Loucy (cell line): Measurements from ENCODE around the gene SEC31A.

ENCODE experiments used
- H2AFZ ChIP-seq: fragments of 200-600 bp; sonication (generic); 2 replicates; pipeline ENCODE4 v1.6.0; 2016; ENCODE audit warnings: antibody characterized with exemption, mild to moderate bottlenecking, low read length, moderate library complexity
- H3F3A ChIP-seq: fragments of 200-600 bp; 2 replicates; pipeline ENCODE4 v1.6.0; 2016; ENCODE audit warnings: antibody characterized with exemption, low read depth, mild to moderate bottlenecking
- H3K27me3 ChIP-seq: fragments of 200-600 bp; sonication (generic); 2 replicates; pipeline ENCODE4 v1.6.1; 2014; ENCODE audit warnings: low read length, mild to moderate bottlenecking; ENCODE audit not compliant: insufficient read depth, poor library complexity, severe bottlenecking
- H3K36me3 ChIP-seq: fragments of 200-600 bp; sonication (generic); 2 replicates; pipeline ENCODE4 v1.6.1; 2016; ENCODE audit warnings: low read length; ENCODE audit not compliant: insufficient read depth
- H3K4me1 ChIP-seq: fragments of 200-600 bp; sonication (generic); 2 replicates; pipeline ENCODE4 v1.5.1; 2014; ENCODE audit warnings: low read length, mild to moderate bottlenecking; ENCODE audit not compliant: insufficient read depth, poor library complexity, severe bottlenecking
- H3K4me2 ChIP-seq: fragments of 200-600 bp; sonication (generic); 2 replicates; pipeline ENCODE4 v1.6.0; 2014; ENCODE audit warnings: antibody characterized with exemption, low read length, low read depth, mild to moderate bottlenecking; ENCODE audit not compliant: poor library complexity, severe bottlenecking
- H3K4me3 ChIP-seq: fragments of 200-600 bp; sonication (generic); 2 replicates; pipeline ENCODE4 v1.5.1; 2014; ENCODE audit warnings: low read length, mild to moderate bottlenecking, mixed read lengths; ENCODE audit not compliant: poor library complexity, severe bottlenecking
- H3K79me2 ChIP-seq: fragments of 200-600 bp; sonication (generic); 2 replicates; pipeline ENCODE4 v1.6.1; 2014; ENCODE audit warnings: low read length; ENCODE audit not compliant: insufficient read depth
- H3K9ac ChIP-seq: fragments of 200-600 bp; sonication (generic); 2 replicates; pipeline ENCODE4 v1.6.0; 2014; ENCODE audit warnings: mild to moderate bottlenecking, low read depth, low read length, moderate library complexity; ENCODE audit not compliant: poor library complexity, severe bottlenecking
- H3K9me2 ChIP-seq: fragments of 200-600 bp; sonication (generic); replicated peaks from 2 replicates; pipeline ENCODE4 v1.6.1; 2016; ENCODE audit warnings: low read depth, low read length, mixed read lengths
- H3K9me3 ChIP-seq: fragments of 200-600 bp; sonication (generic); 2 replicates; pipeline ENCODE4 v1.6.1; 2014; ENCODE audit warnings: mild to moderate bottlenecking, antibody characterized with exemption, low read length, low read depth; ENCODE audit not compliant: insufficient read depth
- H4K20me1 ChIP-seq: fragments of 200-600 bp; sonication (generic); 2 replicates; pipeline ENCODE4 v1.6.0; 2014; ENCODE audit warnings: antibody characterized with exemption, low read length, mild to moderate bottlenecking; ENCODE audit not compliant: insufficient read depth, poor library complexity, severe bottlenecking
- EZH2phosphoT487 ChIP-seq: fragments of 200-600 bp; IDR thresholded peaks from 2 replicates; pipeline ENCODE4 v1.6.1; 2018; ENCODE audit warnings: antibody characterized with exemption, mild to moderate bottlenecking, moderate library complexity, borderline replicate concordance
- TF ChIP-seq, protein P1 (sequence below): fragments of 200-600 bp; sonication (generic); conservative IDR thresholded peaks from 2 replicates; pipeline ENCODE4 v1.5.1; 2014; ENCODE audit warnings: mild to moderate bottlenecking, antibody characterized with exemption, low read length

The SEC31A gene, protein sequence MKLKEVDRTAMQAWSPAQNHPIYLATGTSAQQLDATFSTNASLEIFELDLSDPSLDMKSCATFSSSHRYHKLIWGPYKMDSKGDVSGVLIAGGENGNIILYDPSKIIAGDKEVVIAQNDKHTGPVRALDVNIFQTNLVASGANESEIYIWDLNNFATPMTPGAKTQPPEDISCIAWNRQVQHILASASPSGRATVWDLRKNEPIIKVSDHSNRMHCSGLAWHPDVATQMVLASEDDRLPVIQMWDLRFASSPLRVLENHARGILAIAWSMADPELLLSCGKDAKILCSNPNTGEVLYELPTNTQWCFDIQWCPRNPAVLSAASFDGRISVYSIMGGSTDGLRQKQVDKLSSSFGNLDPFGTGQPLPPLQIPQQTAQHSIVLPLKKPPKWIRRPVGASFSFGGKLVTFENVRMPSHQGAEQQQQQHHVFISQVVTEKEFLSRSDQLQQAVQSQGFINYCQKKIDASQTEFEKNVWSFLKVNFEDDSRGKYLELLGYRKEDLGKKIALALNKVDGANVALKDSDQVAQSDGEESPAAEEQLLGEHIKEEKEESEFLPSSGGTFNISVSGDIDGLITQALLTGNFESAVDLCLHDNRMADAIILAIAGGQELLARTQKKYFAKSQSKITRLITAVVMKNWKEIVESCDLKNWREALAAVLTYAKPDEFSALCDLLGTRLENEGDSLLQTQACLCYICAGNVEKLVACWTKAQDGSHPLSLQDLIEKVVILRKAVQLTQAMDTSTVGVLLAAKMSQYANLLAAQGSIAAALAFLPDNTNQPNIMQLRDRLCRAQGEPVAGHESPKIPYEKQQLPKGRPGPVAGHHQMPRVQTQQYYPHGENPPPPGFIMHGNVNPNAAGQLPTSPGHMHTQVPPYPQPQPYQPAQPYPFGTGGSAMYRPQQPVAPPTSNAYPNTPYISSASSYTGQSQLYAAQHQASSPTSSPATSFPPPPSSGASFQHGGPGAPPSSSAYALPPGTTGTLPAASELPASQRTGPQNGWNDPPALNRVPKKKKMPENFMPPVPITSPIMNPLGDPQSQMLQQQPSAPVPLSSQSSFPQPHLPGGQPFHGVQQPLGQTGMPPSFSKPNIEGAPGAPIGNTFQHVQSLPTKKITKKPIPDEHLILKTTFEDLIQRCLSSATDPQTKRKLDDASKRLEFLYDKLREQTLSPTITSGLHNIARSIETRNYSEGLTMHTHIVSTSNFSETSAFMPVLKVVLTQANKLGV

DNA sequence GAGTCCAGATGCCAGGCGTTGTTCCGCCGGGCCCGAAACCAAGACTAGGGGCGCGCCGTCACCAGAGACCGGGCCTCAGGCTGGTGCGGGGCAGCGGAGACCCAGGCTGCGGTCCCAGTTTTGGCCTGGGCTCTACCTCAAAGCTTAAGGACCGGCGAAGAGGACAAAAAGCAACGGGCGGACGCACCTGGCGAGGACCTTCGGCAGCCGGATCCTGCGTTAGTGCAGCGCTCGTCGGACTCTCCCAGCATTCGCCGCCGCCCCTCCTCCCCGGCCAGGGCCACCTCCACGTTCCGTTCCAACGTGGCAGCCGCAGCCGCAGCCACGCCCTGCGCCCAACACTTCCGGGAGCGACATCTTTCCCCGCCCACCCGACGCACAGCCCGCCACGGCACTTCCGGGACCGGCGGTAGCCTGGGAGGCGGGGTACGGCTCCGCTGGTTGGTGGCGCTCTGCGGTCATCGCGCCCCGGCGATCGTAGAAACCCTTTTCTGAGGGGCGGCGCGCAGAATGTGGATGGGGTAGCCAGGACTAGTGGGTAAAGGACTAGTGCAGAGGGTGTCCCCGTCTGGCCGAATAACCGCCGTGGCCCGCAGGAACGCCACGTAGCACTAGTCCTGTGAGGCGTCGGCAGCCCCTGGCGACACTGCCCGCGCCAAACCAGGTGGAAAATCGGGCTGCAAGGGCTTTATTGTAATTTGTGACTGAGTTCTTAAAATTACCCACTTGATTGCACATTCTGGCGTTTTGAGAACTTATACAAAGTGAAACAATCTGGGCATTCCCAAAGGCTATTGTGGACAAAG lies at the start of gene SEC31A:
Gene SEC31A, minus strand, starts transcription at position 253 of the 806 bp plus-strand sequence. CDS start 9,217 bp downstream, outside the sequence.
- peaks cover 17% of the 10 kb centered on the region; the same call in 1 of the 2 replicates for H3F3A ChIP-seq
- peak within 1 kb of the TSS; percentile 93 for H3K4me2 ChIP-seq
- no peaks in the 10 kb centered on the region for H3K27me3 ChIP-seq
- H2AFZ ChIP-seq: peak within 1 kb of the TSS; percentile 93
- peaks cover 54% of the 10 kb centered on the region for H3K4me1 ChIP-seq
- H3K36me3 ChIP-seq: peaks cover 28% of the 10 kb centered on the region; the same call in 1 of the 2 replicates
- H3K4me3 ChIP-seq: peak within 1 kb of the TSS; percentile 92
- H3K79me2 ChIP-seq: peaks cover 92% of the 10 kb centered on the region
- H3K9me3 ChIP-seq: no peaks in the 10 kb centered on the region
- H4K20me1 ChIP-seq: peaks cover 43% of the 10 kb centered on the region
- TF ChIP-seq EZH2phosphoT487: no peak
- TF ChIP-seq, protein P1, sequence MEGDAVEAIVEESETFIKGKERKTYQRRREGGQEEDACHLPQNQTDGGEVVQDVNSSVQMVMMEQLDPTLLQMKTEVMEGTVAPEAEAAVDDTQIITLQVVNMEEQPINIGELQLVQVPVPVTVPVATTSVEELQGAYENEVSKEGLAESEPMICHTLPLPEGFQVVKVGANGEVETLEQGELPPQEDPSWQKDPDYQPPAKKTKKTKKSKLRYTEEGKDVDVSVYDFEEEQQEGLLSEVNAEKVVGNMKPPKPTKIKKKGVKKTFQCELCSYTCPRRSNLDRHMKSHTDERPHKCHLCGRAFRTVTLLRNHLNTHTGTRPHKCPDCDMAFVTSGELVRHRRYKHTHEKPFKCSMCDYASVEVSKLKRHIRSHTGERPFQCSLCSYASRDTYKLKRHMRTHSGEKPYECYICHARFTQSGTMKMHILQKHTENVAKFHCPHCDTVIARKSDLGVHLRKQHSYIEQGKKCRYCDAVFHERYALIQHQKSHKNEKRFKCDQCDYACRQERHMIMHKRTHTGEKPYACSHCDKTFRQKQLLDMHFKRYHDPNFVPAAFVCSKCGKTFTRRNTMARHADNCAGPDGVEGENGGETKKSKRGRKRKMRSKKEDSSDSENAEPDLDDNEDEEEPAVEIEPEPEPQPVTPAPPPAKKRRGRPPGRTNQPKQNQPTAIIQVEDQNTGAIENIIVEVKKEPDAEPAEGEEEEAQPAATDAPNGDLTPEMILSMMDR: 0 out of 2 replicates have a peak, but pooled peaks have one; percentile 9
- no peaks in the 10 kb centered on the region for H3K9me2 ChIP-seq
- H3K9ac ChIP-seq: peak within 1 kb of the TSS; percentile 90

DNA sequence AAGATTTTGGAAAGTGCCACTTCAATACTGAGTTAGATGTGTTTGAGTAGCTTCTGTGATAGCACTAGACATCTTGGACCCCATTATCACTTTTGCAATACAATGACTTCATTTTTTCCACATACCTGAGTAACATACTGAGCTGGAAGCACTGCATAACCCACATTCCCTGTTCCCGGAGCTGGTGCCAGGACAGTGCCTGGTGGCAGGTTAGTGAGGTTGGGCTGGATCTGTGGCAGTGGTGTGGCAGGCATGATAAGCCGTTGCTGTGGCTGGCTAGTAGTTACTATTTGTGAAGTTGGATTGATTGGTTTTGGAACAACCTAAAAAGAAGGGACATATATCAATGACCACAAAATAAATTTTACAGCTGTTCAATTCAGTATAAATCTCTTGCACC lies 48.5 kb upstream of the SEC31A start:
- no peak overlapping the region for H3K4me2 ChIP-seq
- no peaks in the 10 kb centered on the region for H3K79me2 ChIP-seq
- no peaks in the 10 kb centered on the region for H3K9me3 ChIP-seq
- peaks cover 84% of the 10 kb centered on the region for H3K36me3 ChIP-seq
- H3K4me3 ChIP-seq: no peak overlapping the region
- no peaks in the 10 kb centered on the region for H3F3A ChIP-seq
- no peaks in the 10 kb centered on the region for H3K4me1 ChIP-seq
- H3K9me2 ChIP-seq: no peaks in the 10 kb centered on the region
- H3K27me3 ChIP-seq: no peaks in the 10 kb centered on the region
- no peak overlapping the region for H3K9ac ChIP-seq
- no peak for TF ChIP-seq EZH2phosphoT487
- TF ChIP-seq, protein P1: no peak
- no peaks in the 10 kb centered on the region for H4K20me1 ChIP-seq
- no peak overlapping the region for H2AFZ ChIP-seq

DNA sequence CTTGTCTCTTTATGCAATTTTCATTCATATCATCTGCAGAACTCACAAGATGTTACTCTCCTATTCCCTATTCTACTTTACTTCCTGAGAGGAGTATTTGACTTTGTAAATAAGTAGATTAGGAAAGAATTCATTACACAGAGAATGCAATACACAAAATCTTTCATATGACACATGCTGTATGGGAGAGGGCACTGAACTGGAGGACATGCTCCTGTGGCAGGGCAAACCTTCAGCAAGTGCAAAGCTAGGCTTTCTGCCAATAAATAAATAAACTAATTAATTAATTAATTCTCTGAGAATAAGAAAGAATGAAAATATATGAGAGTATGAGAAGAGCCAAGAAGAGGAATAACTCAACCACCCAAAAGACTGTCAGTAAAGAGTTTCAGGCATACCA lies 43.5 kb upstream of the SEC31A start:
- Histone ChIP-seq H3F3A (no peaks in the 10 kb centered on the region), H3K4me1 (no peaks in the 10 kb centered on the region), H3K79me2 (no peaks in the 10 kb centered on the region), H2AFZ (no peak overlapping the region), H3K36me3 (peaks cover 80% of the 10 kb centered on the region), H3K9me2 (no peaks in the 10 kb centered on the region), H3K4me2 (no peak overlapping the region), H3K27me3 (no peaks in the 10 kb centered on the region), H3K4me3 (no peak overlapping the region), H4K20me1 (no peaks in the 10 kb centered on the region), H3K9me3 (no peaks in the 10 kb centered on the region), H3K9ac (no peak overlapping the region)
- TF ChIP-seq, protein P1: no peak
- TF ChIP-seq EZH2phosphoT487: no peak
